NB4 (cell line): ENCODE data around the gene ANKRD34A.

Experiments
- MAX ChIP-seq: IDR thresholded peaks from 2 replicates; pipeline ENCODE4 v1.6.1; 2011; ENCODE audit warnings: low read depth, low read length
- MYC ChIP-seq: IDR thresholded peaks from 2 replicates; pipeline ENCODE4 v1.6.1; 2011; ENCODE audit warnings: low read depth, low read length
- POLR2A ChIP-seq: IDR thresholded peaks from 2 replicates; pipeline ENCODE4 v1.6.1; 2011; ENCODE audit warnings: mild to moderate bottlenecking; ENCODE audit not compliant: insufficient read length; ENCODE audit errors: extremely low read depth
- TF ChIP-seq, protein P1 (sequence below): IDR thresholded peaks from one replicate; pipeline ENCODE4 v1.5.1; 2012; ENCODE audit warnings: low read depth, low read length

GRCh38 chr1:145994391-145995120 lies 30.2 kb upstream of the ANKRD34A start:
- TF ChIP-seq, protein P1, sequence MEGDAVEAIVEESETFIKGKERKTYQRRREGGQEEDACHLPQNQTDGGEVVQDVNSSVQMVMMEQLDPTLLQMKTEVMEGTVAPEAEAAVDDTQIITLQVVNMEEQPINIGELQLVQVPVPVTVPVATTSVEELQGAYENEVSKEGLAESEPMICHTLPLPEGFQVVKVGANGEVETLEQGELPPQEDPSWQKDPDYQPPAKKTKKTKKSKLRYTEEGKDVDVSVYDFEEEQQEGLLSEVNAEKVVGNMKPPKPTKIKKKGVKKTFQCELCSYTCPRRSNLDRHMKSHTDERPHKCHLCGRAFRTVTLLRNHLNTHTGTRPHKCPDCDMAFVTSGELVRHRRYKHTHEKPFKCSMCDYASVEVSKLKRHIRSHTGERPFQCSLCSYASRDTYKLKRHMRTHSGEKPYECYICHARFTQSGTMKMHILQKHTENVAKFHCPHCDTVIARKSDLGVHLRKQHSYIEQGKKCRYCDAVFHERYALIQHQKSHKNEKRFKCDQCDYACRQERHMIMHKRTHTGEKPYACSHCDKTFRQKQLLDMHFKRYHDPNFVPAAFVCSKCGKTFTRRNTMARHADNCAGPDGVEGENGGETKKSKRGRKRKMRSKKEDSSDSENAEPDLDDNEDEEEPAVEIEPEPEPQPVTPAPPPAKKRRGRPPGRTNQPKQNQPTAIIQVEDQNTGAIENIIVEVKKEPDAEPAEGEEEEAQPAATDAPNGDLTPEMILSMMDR: no peak
- no peak for TF ChIP-seq POLR2A
- no peak for TF ChIP-seq MAX
- TF ChIP-seq MYC: no peak
